SIG-M5 treated with dmso at 0.1 percent for 504 hours (cell line): ENCODE measurements around the gene GRIN2C.

Experiments used
- DNase-seq: peaks from one replicate; lab custom pipeline; 2025; ENCODE audit not compliant: unreplicated experiment; lab: John Stamatoyannopoulos, UW

The GRIN2C gene

DNA sequence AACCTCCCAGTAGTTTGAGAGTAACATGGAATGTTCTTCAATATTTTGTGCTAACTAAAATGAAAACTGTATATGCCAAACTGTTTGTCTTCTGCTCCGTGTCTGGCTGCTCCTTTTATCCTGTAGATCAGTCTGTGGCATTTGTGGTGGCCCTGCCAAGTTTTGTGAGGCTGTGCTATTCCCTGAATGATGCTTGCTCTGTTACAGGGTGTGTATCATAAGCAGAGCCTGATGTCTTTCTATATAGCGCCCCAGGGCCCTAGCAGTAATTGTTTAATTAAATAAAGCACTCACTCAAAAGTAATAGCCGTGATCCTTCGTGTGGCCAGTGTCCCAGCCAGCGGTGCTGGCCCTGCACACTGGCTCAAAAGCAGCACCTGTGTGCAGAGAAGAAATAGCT is 55.7 kb downstream of the GRIN2C start:
- DNase-seq = no peak

DNA sequence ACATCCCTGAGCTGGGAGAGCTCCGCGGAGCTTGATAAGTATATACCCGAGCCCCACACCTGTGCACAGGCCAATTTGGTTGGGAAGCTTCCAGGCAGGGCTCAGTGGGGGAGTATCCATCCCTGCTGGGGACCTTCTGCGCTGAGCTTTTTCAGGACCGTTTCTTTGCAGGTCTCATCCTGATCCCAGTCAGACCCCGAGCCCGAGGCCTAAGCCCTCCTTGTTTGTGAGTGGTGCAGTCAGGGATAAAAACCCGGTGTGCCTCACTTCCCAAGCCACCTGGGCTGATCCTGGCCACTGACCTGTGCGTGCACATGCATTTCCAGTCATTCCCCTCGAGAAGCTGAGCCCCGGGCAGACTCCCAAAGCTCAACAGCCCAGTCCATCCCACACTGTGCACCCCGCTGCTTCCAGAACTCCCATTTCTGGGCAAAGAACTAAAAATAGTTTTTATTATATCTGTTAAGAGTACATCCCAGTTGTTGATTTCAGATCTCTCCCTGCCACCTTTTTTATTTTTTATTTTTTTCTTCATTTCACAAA is 56.2 kb downstream of the GRIN2C start:
- no peak for DNase-seq

DNA sequence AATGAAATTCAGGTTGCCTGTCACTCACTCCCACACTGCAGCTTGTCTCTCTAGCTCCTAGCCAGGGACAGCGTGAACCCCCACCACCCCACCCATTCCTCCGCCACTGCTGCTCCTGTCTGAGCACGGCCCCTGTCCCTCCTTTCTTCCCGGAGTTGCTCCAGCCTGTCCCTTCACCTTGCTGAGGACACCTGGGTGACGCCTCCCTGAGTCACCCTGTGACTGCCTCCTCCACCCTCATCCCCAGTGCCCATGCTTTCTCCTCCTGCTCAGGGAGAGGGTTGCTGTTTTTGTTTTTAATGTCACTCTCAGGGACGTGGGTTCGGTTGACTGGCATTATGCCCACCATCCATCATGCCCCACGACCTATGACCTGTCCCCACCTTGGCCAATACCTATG is 57.8 kb downstream of the GRIN2C start:
- no peak for DNase-seq

DNA sequence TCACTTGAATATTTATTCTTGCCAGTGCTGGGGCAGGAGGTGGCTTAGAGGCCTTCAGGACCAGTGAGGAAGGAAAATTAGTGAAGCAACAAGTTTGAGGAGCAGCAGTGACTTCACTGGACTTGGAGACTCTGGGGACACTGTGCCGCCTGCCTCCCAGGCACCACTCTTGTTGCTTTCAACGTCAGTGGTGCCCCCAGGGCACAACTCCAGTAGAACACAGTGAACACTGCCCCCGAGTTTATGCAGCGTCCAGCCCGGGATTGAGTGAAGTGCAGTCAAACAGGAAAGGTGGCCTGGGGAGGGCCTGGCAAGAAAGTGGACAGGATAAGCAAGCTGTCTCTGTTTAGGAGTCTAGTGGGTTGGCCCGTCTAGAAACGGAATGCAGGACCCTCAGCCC is 59.2 kb downstream of the GRIN2C start:
- no peak for DNase-seq

DNA sequence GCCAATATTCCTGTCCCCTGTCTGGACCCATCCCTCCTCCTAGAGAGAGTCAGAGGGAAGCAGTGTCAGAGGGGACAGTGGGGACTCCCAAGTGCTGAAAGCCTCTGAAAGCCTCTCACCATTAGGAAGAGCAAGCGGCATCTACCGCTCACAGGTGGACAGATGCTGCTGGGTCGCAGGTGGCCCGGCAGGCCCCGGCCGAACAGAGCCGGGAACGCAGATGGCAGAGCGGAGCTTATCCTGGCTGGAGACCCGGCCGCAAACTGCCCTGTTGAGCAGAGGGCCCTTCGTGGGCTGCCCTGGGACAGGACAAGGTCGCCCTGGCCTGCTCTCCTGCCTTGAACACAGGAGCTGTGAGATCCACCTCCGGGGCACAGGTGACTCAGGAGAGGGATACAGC is 60.6 kb downstream of the GRIN2C start:
- DNase-seq = no peak

DNA sequence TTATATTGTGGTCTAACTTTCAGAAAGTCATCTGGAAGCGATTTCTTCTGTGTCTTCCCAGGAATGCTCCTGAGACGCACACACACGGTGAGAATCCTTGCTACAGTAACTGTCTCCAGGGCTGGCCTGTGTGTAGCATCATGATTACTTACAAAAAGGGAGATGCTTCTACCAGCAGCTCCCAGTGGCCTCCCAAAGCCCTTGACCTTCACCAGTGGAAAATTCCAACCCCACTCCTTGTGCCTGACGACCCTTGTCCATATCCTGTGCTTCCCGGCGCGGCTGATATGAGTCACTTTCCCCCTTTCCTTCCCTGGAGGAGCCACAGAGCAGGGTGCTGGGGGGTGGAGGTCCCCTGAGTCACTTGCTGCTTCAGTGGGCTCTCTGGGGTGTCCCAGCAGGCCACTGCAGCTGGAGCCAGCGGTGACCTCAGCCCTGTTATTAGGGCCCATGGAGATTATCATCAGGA is 61.4 kb downstream of the GRIN2C start:
- DNase-seq = no peak

DNA sequence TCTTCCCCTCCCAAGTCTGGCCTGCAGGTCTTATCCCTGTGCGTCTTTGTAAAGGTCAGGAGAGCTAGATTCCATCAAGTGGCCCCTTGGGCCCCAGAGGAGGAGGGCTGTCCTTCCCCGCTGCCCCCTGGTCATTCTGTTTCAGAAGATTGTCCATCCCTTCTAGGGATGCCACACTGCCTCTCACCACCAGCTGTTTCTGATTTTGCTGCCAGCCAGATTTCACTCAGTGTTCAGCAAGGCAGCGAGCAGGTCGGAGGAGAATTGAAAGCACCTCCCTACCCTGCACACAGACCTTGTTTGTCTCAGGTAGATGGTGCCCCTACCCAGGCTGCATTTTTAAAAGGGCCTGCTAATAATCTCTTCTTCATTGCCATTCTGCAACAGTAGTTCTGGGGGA is 61.9 kb downstream of the GRIN2C start:
- DNase-seq = no peak

DNA sequence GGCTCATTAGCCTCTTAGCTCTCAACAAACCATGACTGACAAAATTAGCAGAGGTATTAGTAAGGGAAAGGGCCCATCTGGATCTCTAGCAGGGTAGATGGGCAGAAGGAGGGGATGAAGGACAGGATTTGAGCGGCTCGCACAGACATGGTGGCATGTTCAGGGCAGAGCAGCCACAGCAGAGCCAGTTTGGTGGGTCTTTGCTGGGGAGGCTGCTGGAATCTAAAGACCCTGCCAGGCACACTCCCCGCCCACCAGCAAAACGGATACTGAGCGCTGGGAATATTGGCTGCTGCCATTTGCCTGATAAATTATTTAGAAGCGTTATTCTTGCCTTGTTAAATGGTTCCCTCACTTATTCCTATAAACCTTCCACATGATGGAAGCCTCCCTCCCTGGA is 62.8 kb downstream of the GRIN2C start:
- DNase-seq = no peak

DNA sequence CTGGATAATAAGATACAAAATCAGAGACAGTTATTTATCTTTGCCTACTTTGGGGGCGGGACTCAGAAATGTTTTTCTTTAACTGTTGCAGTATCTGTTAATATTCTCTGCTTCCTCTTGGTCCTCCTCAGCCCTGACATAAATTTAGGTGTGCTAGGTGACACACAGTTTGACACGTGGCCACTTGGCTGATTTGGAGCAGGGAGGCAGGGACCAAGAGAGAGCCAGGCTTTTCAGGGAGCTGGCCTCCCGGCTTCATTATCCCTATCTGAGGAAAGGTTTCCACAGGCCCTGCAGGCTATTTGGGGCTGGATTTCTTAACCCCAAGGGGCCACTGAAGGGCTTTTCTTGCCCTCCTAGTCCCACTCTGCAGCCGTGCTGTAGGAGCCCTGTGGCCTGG is 63.5 kb downstream of the GRIN2C start:
- DNase-seq = no peak

DNA sequence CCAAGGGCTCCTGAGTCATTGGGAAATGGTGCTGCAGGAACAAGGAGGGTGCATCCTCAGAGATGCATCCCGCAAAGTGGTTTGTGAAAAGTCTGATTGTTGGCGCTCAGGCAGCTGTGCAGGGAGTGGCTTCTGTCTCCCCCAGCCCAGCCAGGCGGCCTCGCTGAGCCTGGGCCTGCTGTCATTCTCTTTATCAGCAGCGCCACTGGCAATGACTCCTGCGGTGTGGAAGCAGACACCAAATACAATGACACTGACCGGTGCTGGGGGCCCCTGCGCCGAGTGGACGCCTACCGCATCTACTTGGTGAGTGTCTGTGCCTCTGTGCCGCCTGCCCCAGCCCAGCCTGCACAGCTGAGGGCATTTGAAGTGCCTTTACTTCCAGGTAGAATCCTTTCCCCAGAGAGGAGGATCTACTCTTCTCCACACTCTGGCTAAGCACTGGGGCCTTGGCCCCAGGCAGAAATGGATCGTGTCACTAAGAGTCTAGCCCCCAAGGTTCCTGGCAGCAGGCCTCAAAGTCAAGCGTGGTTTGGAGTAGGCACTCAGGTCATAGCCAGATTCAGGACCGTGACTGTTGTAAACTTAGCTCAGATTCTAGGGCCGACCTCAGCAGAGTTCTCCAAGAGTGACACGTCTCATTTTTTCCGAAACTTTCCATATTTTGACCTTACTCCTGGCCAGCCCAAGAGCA is 64.2 kb downstream of the GRIN2C start:
- no peak for DNase-seq

DNA sequence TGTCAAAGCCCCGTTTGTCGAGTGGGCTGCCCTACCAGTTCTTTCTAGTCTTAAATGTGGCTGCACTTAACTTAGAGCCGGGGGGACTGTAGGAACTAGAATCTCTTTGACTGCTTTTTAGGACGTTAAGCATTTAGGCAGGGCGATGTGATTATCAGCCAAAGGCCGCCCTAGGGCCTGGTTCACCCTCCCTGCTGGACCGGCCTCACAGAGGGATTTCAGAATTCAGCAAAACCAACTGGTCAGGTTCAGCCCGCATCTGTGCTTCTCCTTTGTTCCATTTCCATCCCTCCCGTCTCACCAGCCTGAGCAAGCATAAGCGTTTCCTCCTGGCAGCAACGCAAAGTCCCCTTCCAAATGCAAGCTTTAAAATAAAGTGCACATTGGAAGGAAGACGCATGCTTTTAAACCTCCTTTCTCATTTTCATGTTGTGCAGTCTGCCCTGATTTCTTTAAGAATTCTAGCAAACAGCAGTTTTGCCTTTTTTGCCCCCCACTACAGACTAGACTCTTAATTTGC is 67.0 kb downstream of the GRIN2C start:
- DNase-seq = no peak
